Testis (tissue), 2 donors: Measurements from ENCODE around the gene SLC9A9.

ENCODE experiments used
- POLR2A ChIP-seq: fragments of 450-650 bp; IDR thresholded peaks from one replicate; pipeline ENCODE4 v1.6.1; 2017; ENCODE audit warnings: antibody characterized with exemption, mild to moderate bottlenecking, moderate library complexity
- TF ChIP-seq, protein P1 (sequence below), 3 experiments: fragments of 450-650 bp in 2 of 3; fragments of 200-600 bp in 1 of 3; sonication (generic) in 1 of 3; IDR thresholded peaks; one replicate each; pipeline ENCODE4 v1.5.1; 2016 to 2019; ENCODE audit warnings: antibody characterized with exemption in 3 of 3, mild to moderate bottlenecking in 2 of 3, moderate library complexity in 1 of 3

DNA sequence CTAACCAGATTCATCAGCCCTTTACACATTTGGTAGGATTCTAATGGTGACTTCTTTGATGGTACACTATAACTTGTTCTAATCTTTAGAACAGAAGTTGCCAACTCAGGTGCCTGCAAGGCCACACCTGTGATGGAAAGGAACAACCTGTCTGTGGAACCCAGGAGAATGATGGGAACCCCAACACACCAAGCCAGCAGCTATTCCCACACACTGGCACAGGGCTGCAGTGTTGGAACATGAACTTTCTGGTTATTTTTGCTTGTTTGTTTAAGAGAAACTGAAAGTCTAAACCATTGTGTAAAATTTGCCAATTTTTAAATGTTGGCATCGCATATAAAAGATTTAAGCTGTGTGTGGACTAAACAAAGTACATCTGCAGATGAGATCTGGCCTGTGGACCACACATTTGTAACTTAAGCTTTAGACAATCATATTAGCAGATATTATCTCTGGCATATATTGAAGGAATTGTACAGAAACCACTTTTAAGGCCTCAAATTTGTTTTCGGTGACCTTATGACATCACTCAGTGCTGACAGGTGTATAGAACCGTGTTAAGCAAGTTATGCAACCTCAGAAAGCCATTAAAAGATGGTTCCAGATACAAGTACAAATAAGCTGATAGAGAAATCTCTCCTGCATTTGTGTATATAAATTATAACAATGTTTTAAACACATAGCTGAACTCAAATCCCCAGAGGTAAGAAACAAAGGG is 242.9 kb downstream of the SLC9A9 start:
- TF ChIP-seq, protein P1, sequence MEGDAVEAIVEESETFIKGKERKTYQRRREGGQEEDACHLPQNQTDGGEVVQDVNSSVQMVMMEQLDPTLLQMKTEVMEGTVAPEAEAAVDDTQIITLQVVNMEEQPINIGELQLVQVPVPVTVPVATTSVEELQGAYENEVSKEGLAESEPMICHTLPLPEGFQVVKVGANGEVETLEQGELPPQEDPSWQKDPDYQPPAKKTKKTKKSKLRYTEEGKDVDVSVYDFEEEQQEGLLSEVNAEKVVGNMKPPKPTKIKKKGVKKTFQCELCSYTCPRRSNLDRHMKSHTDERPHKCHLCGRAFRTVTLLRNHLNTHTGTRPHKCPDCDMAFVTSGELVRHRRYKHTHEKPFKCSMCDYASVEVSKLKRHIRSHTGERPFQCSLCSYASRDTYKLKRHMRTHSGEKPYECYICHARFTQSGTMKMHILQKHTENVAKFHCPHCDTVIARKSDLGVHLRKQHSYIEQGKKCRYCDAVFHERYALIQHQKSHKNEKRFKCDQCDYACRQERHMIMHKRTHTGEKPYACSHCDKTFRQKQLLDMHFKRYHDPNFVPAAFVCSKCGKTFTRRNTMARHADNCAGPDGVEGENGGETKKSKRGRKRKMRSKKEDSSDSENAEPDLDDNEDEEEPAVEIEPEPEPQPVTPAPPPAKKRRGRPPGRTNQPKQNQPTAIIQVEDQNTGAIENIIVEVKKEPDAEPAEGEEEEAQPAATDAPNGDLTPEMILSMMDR (IDR thresholded peaks at IDR 0.05): no peak
- no peak for TF ChIP-seq POLR2A
